GM20000 (cell line): ENCODE data around the gene AVL9.
"Not testable (repeated sequence)": the region's sequence is repeated elsewhere in the genome, so short reads cannot be mapped to it uniquely, and the experiment has no call there.

Source experiments
- DNase-seq: peaks from one replicate; pipeline ENCODE4 v3.0.0; 2012; ENCODE audit warnings: low spot score
- TF ChIP-seq, protein P1 (sequence below): IDR thresholded peaks from 2 replicates; pipeline ENCODE4 v1.5.1; 2012; ENCODE audit warnings: mild to moderate bottlenecking, control low read depth; ENCODE audit errors: extremely low read depth, missing control alignments

AVL9 gene

GRCh38 chr7:32594965-32595490, 99.7 kb downstream of the AVL9 start:
- DNase-seq = no peak
- TF ChIP-seq, protein P1, sequence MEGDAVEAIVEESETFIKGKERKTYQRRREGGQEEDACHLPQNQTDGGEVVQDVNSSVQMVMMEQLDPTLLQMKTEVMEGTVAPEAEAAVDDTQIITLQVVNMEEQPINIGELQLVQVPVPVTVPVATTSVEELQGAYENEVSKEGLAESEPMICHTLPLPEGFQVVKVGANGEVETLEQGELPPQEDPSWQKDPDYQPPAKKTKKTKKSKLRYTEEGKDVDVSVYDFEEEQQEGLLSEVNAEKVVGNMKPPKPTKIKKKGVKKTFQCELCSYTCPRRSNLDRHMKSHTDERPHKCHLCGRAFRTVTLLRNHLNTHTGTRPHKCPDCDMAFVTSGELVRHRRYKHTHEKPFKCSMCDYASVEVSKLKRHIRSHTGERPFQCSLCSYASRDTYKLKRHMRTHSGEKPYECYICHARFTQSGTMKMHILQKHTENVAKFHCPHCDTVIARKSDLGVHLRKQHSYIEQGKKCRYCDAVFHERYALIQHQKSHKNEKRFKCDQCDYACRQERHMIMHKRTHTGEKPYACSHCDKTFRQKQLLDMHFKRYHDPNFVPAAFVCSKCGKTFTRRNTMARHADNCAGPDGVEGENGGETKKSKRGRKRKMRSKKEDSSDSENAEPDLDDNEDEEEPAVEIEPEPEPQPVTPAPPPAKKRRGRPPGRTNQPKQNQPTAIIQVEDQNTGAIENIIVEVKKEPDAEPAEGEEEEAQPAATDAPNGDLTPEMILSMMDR = no peak

DNA sequence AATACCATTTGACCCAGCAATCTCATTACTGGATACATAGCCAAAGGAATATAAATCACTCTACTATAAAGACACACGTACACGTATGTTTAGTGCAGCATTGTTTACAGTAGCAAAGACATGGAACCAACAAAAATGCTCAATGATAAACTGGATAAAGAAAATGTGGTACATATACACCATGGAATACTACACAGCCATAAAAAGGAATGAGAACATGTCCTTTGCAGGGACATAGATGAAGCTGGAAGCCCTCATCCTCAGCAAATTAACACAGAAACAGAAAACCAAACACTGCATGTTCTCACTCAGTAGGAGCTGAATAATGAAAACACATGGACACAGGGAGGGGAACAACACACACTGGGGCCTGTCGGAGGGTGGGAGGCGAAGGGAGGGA, 105.9 kb downstream of the AVL9 start:
- DNase-seq = not testable (repeated sequence)

DNA sequence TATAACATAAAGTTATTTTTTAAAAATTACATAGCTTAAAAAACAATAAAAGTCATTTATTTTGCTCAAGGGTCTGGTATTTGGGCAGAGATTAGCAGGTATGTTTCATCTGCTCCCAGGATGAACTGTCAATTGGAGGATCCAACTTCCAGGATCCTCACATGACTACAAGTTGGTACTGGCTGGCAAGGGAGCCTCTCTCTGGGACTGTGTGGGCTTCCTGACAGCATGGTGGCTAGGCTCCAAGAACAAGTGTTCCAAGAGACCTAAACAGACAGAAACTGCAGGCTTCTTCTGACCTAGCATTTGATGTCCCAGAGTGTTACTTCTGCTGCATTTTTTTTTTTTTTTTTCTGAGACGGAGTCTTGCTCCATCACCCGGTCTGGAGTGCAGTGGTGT, 107.2 kb downstream of the AVL9 start:
- DNase-seq = no peak
- TF ChIP-seq, protein P1 = no peak

DNA sequence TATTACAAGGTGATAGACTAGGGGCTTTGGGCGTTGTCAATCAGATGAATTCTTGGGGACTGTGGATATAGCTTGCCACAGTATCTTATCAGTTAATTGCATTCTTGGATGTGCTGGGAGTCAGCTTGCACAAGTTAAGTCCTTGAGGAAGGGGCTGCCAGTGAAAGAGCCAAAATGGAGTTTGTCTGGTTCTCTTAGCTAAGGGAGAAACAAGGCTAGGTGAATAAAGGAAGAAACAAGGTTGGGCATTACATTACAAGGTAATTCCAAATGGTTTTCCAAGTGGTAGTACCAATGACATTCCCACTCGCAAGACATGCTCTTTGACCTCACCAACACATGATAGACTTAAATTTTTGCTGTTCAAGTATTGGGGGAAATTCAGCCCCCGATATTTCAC, 108.2 kb downstream of the AVL9 start:
- not testable (repeated sequence) for DNase-seq

GRCh38 chr7:32604047-32604446, 108.8 kb downstream of the AVL9 start:
- DNase-seq = not testable (repeated sequence)

GRCh38 chr7:32605032-32605431, 109.7 kb downstream of the AVL9 start:
- TF ChIP-seq, protein P1 = no peak
- DNase-seq = no peak

DNA sequence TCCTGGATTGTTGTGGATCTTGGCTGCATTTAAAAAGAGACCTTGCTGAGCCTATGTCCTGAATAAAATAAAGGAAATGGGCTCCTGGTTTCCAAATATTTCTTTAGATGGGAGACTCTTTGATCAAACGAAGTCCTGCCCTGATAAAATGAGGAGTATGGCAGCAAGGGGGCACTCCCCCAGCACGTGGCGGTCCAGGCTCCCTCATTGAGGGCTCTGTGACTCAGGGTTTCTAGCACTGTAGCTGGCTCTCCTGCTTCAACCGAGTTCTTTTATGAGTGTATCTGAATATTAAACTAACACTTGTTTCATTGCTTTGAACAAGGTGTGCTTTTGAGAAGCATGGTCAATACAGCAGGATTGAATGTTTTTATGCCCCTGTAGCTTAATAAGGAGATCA, 114.2 kb downstream of the AVL9 start:
- no peak for DNase-seq
- TF ChIP-seq, protein P1 = no peak

DNA sequence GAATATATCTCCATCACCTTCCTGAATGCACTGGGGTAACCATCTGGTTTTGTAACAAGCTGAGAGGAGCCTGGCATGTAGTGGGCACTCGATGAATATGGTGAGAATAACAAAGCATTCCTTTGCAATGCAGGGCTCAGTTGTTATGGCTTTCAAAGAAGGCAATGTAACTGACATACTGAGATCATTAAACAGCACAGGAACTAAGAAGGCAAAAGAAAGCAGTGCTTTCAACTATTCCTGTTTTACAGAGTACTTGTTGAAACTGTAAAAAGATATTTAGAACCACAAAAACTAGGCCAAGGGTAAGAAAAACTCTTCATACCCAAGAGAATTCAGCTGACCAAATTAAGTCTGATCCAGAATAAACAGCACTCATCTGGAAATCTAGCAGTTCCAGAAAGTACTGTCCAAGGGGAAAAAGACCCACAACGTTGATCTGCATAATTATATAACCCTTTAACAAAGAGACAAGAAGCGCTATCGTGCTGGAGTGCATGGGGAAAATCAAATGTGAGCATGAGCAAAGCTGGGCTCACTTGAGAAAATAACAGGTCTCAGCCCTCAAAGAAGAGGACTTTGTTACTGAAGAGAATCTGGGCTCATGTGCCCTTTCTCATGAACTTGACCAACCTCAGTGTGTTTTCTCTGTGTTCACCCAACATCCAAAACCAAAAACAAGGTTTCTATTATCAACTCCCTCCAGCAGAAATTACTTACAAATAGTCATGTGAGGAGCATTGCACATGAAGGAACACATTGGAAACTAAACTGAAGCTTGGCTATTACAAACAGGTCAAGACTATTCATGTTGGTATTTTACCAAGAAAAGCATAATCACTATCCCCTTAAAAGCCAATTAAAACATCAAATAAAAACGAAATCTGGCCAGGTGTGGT, 116.2 kb downstream of the AVL9 start:
- DNase-seq = no peak
- TF ChIP-seq, protein P1 = no peak

- TF ChIP-seq, protein P1 = no peak
- DNase-seq = no peak
Measured at GRCh38 chr7:32616625-32617024, 121.3 kb downstream of the AVL9 start.
